GM21529 (cell line): ENCODE measurements around the gene STRIT1.
"Not testable (repeated sequence)": the region's sequence is repeated elsewhere in the genome, so short reads cannot be mapped to it uniquely, and the experiment has no call there.

Source experiments
- ATAC-seq: cut with Tn5 transposase; IDR thresholded peaks from one replicate; pipeline ENCODE4 v1.9.1; 2021; ENCODE audit not compliant: unreplicated experiment

Gene STRIT1

DNA sequence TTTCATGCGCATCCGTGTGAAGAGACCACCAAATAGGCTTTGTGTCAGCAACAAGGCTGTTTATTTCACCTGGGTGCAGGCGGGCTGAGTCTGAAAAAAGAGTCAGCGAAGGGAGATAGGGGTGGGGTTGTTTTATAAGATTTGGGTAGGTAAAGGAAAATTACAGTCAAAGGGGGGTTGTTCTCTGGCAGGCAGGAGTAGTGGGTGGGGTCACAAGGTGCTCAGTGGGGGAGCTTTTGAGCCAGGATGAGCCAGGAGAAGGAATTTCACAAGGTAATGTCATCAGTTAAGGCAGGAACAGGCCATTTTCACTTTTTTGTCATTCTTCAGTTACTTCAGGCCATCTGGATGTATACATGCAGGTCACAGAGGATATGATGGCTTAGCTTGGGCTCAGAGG, 19.0 kb downstream of the STRIT1 start:
- ATAC-seq: not testable (repeated sequence)

- ATAC-seq: no peak
Observed at GRCh38 chr3:155271343-155271613, 22.2 kb downstream of the STRIT1 start.

GRCh38 chr3:155270485-155271342, 22.8 kb downstream of the STRIT1 start:
- ATAC-seq: no peak

- no peak for ATAC-seq
Observed at GRCh38 chr3:155270063-155270462, 23.4 kb downstream of the STRIT1 start.

DNA sequence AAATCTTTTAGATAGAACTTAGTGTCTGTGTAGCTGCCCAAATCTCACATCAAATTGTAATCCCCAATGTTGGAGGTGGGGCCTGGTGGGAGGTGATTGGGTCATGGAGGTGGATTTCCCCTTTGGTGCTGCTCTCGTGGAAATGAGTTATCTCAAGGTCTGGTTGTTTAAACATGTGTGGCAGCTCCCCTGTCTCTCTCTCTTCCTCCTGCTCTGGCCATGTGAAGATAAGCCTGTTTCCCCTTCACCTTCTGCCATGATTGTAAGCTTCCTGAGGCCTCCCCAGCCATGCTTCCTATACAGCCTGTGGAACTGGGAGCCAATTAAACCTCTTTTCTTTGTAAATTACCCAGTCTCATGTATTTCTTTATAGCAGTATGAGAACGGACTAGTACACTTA, 30.6 kb downstream of the STRIT1 start:
- not testable (repeated sequence) for ATAC-seq

- no peak for ATAC-seq
Observed at GRCh38 chr3:155262295-155262694, 31.2 kb downstream of the STRIT1 start.

DNA sequence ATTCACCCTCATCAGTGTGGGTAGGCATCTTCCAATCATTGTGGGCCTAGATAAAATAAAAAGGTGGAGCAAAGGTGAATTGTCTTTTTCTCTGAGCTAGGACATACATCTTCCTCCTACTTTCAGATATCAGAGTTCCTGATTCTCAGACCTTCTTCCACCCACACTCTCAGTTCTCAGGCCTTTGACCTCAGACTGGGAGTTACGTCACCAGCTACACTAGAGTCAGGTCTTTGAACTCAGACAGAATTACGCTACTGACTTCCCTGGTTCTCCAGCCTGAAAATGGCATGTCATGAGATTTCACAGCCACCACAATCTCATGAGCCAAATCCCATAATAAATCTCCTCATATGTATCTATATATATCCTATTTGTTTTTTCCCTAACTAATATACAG, 39.0 kb downstream of the STRIT1 start:
- ATAC-seq: no peak

DNA sequence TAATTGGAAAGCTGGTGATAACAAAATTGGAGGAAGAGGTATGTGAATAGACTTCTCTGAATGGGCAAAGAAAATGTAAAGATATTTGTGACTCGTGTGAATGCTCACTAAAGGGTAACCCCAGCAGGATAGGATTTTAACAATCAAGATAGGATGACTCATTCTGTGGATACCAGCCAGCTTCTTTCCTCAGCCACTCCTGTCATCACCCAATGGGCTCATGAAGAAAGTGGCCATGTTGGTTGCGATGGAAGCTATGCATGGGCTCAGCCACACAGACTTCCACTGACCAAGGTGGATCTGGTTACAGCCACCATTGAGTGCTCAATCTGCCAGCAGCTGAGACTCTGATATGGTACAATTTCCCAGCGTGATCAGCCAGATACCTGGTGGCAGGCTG, 40.9 kb downstream of the STRIT1 start:
- ATAC-seq: no peak

DNA sequence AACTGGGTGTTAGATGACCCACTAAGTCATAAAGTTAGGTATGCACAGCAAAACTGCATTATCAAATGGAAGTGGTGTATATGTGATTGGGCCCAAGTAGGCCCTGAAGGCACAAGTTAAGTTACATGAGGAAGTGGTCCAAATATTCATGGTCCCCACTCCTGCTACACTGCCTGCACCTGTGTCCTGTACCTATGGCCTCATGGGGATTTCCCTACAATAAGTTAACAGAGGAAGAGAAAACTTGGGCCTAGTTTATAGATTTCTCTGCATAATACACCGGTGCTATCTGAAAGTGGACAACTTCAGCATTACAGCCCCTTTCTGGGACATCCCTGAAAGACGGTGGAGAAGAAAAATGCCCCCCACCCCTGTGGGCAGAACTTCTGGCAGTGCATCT, 41.5 kb downstream of the STRIT1 start:
- ATAC-seq: peak; percentile 53

GRCh38 chr3:155248531-155249187, 44.8 kb downstream of the STRIT1 start:
- no peak for ATAC-seq

DNA sequence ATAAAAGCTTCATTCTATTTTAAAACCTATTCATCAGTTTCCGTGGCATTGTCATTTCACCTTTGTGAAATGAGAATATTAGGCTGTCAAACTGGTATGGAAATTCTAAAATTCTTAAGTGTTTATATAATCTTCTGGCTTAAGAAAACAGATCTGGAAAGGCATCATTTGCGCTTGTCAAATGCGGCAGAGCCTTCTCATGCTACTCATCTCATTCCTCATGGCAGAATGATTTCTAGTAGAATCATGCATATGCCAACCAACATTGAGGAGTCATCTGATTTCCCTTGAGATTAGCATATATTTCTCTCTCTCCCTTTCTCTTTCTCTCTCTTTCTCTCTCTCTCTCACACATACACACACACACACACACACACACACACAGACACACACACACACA, 48.8 kb downstream of the STRIT1 start:
- ATAC-seq: no peak

DNA sequence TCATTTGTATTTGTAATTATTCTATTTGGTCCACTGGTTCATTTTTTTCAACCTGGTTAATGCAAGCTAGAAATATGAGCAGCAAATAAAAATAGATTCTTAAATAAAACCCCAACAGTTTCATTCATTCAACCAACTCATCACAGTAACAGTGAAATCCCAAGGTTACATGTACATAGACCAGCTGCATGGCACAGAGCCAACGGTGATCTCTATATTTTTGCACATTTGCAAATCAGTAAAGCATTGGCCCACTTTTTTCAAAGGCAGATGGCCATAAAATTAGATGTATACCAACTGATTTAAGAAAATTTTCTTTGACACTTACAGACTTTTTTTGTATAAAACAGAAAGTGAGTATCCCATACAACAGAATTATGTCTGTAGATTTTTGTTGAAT, 49.3 kb downstream of the STRIT1 start:
- ATAC-seq: no peak

GRCh38 chr3:155243512-155243921, 50.0 kb downstream of the STRIT1 start:
- ATAC-seq: no peak

DNA sequence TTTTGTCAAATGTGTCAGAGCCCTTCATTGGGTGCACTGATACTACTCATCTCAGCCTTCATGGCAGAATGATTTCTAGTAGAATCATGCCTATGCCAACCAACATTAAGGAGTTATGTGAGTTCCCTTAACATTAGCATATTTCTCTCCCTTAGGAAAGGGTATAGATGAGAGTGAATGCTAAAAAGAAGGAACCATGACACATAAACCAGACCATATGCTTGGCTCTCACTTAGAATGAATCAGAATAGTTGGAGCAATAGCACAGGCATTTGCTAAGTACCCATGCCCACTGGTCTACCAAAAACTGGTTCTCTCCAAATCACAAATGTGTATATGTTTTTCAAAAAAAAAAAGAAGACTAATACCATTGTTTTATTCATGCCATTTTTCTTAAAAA, 51.1 kb downstream of the STRIT1 start:
- ATAC-seq: no peak

DNA sequence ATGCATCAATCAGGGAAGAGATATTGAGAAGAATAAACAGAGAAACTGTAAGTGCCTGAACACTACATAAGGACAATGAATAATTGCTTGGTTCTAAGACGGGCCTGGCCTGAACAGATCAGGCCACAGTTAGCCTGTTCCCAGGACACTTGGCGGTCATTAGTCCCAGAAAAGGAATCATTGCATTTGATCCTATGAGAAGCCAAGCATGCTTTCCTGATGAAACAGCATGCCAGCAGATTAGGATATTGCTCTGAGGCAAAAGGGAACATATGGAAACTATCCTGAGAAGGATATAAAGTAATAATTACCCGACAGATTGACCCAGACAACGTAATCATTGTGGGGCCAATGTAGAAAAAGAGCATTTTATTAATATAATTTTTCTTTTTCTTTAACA, 51.9 kb downstream of the STRIT1 start:
- no peak for ATAC-seq
